KOPT-K1 (cell line): ENCODE results near the gene P2RX4.
"Not testable (repeated sequence)": the region's sequence is repeated elsewhere in the genome, so short reads cannot be mapped to it uniquely, and the experiment has no call there.

Experiments
- H3K27ac ChIP-seq: fragments of 200-600 bp; sonication (generic); 2 replicates; pipeline ENCODE4 v1.5.1; 2016; ENCODE audit warnings: antibody characterized with exemption, mild to moderate bottlenecking, low read depth, low read length; ENCODE audit not compliant: poor library complexity, severe bottlenecking
- H3K36me3 ChIP-seq: fragments of 200-600 bp; sonication (generic); 2 replicates; pipeline ENCODE4 v1.5.1; 2017; ENCODE audit warnings: antibody characterized with exemption, mild to moderate bottlenecking, low read length, moderate library complexity; ENCODE audit not compliant: insufficient read depth
- H3K9me3 ChIP-seq: fragments of 200-600 bp; sonication (generic); 2 replicates; pipeline ENCODE4 v1.5.1; 2017; ENCODE audit warnings: antibody characterized with exemption, low read length, mild to moderate bottlenecking; ENCODE audit not compliant: insufficient read depth, poor library complexity, severe bottlenecking

The P2RX4 gene

DNA sequence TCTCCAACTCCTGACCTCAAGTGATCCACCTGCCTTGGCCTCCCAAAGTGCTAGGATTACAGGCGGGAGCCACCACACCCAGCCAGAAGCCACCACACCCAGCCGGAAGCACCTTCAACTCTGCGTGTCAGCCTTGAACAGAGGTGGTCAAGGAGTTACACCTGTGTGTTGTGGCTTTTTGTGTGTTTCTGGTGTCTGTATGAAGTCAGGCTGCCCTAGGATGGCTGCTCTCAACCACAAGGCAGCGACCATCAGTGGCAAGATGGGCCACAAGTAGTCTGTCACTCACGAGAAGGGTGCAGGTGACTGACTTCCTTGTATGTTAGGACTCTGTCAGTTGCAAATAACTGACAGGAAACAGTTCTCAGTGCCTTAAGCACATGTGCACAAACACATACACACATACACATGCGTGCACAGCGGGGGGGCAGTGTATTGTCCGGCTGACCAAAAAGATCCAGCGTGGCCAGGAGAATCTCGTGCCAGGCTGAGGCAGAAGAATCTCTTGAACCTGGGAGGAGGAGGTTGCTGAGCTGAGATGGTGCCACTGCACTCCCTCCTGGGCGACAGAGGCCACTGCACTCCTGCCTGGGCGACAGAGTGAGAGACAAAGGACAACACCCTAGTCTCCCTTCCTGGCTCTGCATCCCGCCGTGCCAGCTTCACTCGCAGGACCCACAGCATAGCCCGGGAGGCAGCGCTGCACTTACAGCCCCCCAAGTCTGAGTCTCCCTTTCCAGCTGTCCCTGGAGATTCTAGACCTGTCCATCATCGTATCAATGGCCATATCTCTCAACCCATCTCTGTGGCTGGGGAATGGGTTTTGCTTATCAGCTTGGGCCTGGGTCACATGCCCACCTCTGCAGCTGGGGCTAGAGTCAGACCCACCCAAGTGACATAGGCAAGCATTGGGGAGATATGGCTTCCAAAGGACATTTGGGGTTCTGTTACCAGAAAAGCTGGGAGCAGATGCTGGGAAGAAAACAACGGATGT is 13.7 kb downstream of the P2RX4 start:
- peak overlapping the region; percentile 91 for H3K27ac ChIP-seq
- H3K36me3 ChIP-seq = peaks cover 43% of the 10 kb centered on the region
- H3K9me3 ChIP-seq = no peaks in the 10 kb centered on the region

DNA sequence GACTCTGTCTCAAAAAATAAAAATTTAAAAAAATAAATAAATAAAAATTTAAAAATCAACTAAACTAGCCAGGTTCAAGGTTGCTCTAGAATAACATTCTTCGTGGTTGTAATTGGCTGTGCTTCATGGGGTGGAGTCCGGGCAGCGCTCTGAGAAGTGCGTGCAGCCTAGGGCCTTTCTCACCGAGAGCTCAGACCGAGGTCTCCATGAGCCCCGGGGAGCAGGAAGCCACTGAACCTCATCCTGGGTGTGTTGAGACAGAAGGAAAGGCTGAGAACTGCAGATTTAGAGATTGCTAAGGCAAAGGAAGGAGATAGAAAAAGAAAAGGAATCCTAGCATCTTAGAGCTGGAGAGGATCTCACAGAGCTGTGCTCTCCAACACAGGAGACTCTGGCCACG is 14.7 kb downstream of the P2RX4 start:
- H3K36me3 ChIP-seq = peaks cover 43% of the 10 kb centered on the region
- H3K9me3 ChIP-seq = no peaks in the 10 kb centered on the region
- peak overlapping the region; percentile 91 for H3K27ac ChIP-seq

DNA sequence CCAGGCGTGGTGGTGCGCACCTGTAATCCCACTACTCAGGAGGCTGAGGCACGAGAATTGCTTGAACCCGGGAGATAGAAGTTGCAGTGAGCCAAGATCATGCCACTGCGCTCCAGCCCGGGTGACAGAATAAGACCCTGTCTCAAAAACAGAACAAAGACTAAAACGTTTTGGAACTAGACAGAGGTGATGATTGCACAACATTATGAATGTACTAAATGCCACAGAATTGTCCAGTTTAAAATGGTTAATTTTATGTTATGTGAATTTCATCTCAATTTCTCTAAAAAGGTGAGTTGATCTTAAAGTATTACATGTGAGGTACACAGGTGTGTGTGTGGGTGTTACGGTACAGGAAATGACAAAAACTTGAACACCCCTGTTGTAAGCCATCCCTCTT is 16.5 kb downstream of the P2RX4 start:
- Histone ChIP-seq H3K27ac (no peak overlapping the region), H3K9me3 (no peaks in the 10 kb centered on the region), H3K36me3 (peaks cover 47% of the 10 kb centered on the region)

DNA sequence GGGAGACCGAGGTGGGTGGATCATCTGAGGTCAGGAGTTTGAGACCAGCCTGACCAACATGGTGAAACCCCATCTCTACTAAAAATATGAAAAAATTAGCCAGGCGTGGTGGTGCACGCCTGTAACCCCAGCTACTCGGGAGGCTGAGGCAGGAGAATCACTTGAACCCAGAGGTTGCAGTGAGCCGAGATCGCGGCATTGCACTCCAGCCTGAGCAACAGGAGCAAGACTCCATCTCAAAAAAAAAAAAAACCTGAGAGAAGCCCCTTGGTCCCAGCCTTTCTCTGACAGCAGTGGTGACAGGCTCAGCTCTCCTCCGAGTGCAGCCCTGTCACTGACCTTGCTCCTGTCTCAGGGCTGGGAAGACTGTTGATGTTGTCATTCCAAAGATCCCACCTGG is 16.9 kb downstream of the P2RX4 start:
- peaks cover 49% of the 10 kb centered on the region for H3K36me3 ChIP-seq
- H3K9me3 ChIP-seq, H3K27ac ChIP-seq: not testable (repeated sequence)

DNA sequence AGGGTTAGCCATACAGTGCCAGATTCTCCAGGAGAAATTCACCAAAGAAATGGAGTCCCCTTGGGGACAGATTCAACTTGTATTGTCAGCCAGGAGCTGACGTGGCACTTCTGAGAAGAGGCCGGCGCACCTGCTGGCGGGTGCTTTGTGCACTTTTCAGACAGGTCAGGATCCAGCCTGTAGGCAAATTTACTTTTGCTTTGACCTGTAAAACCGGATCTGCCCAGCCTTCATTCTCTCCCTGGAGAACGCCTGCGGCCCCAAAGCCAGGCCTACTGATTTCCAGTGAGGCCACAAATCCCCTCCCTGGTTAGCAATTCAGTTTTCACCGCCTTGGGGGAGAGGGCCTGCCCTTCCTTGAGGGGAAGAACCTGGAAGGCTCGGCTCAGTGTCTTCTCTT is 17.4 kb downstream of the P2RX4 start:
- peaks cover 53% of the 10 kb centered on the region for H3K36me3 ChIP-seq
- no peak overlapping the region for H3K27ac ChIP-seq
- H3K9me3 ChIP-seq = no peaks in the 10 kb centered on the region

DNA sequence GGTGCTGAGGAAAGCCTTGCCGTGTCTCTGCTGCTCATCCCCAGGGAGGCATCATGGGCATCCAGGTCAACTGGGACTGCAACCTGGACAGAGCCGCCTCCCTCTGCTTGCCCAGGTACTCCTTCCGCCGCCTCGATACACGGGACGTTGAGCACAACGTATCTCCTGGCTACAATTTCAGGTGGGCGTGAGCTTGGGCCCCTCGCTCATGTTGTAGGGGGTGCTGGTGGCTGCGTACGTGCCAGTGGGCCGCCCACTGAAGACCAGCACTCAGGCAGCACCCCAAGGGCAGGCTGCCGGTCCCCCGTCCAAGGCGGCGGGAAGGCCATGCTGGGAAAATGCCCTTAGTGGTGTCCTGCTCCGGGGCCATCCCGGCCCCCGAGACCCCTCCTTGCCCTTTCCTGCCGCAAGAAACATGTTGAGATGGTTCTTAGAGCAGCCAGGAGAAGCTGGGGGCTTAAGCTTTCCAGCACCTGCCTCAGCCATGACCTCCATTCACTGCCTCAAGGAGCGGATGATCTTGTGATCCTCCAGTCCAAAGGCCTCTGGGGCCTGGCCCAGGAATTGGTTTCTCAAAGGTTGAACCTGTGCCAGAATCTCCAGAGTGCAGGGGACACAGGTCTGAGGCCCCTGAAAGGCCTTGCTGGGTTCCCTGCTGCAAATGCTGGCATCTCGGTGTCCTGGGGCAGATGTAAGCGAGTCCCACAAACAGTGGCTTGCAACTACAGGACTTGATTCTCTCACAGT is 19.2 kb downstream of the P2RX4 start:
- peaks cover 66% of the 10 kb centered on the region for H3K36me3 ChIP-seq
- H3K9me3 ChIP-seq = no peaks in the 10 kb centered on the region
- no peak overlapping the region for H3K27ac ChIP-seq

DNA sequence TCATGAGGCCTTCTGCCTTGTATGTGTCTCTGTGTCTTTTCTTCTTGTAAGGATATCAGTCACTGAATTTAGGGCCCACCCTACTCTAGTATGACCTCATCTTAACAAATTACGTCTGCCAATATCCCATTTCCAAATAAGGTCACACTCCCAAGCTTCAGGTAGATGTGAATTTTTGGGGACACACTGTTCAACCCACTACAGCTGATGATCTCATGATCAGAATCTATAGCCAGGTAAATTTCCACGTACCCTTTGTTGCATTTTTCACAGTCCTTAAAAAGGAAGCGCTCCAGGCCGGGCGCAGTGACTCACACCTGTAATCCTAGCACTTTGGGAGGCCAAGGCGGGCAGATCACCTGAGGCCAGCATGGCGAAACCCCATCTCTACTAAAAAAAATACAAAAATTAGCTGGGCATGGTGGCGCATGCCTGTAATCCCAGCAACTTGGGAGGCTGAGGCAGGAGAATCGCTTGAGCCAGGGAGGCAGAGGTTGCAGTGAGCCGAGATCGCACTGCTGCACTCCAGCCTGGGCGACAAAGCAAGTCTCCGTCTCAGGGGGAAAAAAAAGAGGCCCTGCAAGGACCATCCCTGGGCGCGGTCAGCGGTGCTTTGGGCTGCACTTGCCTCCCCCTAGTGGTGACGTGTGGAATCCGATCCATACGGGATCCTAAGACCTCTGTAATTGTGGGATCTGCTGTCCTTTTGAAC is 20.1 kb downstream of the P2RX4 start:
- not testable (repeated sequence) for H3K27ac ChIP-seq, H3K9me3 ChIP-seq
- peaks cover 75% of the 10 kb centered on the region for H3K36me3 ChIP-seq

DNA sequence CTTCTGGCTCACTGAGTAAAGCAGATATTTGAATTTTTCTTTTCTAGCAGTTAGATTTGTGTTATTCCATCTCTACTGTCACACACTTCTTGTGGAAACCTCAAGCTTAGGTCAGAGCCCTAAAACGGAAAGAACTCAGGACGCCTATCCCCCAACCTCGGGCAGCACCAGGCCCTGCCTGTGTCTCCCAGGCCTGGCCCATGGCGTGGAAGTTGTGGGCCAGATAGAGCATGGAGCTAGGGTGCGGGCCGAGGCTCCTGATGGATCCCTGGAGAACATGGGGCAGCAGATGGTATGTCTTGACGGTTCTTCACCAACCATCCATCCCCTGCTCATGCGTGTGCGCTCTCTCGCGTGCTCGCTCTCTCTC is 20.6 kb downstream of the P2RX4 start:
- Histone ChIP-seq H3K27ac (no peak overlapping the region), H3K9me3 (no peaks in the 10 kb centered on the region), H3K36me3 (peaks cover 79% of the 10 kb centered on the region)

DNA sequence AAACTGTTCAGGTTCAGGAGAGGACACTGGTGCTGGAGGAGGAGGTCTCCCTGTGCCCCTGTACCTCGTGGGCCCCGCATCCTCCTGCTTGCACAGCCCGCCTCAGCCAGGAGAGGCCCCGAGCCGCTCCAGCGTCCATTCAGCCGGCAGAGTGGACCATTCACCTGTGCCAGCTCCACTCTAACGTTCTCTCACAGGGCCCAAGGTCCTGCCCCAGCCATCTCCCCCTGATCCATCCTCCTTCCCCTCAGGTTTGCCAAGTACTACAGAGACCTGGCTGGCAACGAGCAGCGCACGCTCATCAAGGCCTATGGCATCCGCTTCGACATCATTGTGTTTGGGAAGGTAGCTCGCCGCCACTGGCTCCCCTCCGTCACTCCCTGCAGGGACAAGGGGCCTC is 22.2 kb downstream of the P2RX4 start:
- Histone ChIP-seq H3K9me3 (no peaks in the 10 kb centered on the region), H3K27ac (no peak overlapping the region), H3K36me3 (peaks cover 83% of the 10 kb centered on the region)

DNA sequence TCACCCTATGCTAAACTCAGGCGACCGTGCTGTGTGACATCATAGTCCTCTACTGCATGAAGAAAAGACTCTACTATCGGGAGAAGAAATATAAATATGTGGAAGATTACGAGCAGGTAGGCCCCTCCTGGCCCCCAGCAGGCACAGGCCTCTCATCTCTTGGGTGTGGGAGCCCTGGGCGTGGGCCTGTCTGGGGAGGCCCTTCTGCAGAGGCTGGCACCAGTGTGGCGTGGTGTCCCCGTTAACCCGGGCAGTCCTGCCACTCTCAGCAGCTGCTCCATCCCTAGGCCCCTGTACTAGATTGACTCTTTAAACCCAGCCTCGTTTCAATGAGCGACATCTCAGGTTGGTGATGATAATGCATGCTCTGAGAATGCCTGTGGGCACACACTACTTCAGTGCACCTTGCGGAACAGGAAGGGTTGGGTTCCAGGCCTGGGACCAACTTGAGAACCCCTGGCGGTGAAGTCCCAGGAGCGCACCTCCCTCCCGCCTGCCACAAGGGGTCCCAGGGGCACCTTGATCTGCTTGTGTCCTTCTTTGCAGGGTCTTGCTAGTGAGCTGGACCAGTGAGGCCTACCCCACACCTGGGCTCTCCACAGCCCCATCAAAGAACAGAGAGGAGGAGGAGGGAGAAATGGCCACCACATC is 23.2 kb downstream of the P2RX4 start:
- no peak overlapping the region for H3K27ac ChIP-seq
- no peaks in the 10 kb centered on the region for H3K9me3 ChIP-seq
- H3K36me3 ChIP-seq = peaks cover 85% of the 10 kb centered on the region

DNA sequence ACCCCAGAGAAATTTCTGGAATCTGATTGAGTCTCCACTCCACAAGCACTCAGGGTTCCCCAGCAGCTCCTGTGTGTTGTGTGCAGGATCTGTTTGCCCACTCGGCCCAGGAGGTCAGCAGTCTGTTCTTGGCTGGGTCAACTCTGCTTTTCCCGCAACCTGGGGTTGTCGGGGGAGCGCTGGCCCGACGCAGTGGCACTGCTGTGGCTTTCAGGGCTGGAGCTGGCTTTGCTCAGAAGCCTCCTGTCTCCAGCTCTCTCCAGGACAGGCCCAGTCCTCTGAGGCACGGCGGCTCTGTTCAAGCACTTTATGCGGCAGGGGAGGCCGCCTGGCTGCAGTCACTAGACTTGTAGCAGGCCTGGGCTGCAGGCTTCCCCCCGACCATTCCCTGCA is 23.7 kb downstream of the P2RX4 start:
- Histone ChIP-seq H3K9me3 (no peaks in the 10 kb centered on the region), H3K36me3 (peaks cover 84% of the 10 kb centered on the region), H3K27ac (no peak overlapping the region)

DNA sequence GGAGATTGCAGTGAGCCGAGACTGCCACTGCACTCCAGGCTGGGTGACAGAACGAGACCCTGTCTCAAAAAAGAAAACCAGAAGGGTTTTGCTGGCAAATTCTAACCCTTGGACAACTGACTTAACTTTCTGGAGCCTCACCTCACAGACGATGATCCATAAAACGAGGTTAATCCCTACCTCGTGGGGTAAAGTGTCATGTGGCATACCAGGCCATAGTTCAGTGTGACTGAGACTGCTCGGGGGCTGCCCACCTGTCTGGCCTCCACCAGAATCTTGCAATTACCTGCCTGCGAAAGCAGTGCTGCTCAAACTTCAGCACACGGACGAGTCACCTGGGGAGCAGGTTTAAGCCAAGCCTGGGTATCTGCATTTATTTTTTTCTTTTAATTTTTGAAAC is 26.8 kb downstream of the P2RX4 start:
- H3K9me3 ChIP-seq = no peaks in the 10 kb centered on the region
- H3K36me3 ChIP-seq = peaks cover 66% of the 10 kb centered on the region
- H3K27ac ChIP-seq = no peak overlapping the region

DNA sequence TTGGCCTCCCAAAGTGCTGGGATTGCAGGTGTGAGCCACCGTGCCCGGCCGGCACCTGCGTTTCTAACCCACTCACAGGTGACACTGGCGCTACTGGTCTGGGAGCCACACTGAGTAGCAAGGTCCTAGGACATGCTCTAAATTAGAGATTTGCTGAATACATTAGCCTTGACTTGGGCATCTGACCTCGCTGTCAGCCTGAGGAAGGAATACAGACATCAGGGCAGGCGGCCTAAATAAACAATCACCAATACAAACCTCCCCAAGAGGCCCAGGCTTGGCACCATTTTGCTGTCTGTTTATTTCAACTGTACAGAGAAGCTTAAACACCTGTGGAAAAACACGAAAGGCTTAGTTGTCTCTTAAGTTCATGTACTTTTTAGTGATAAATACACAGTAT is 27.5 kb downstream of the P2RX4 start:
- no peaks in the 10 kb centered on the region for H3K9me3 ChIP-seq
- H3K36me3 ChIP-seq = peaks cover 61% of the 10 kb centered on the region
- H3K27ac ChIP-seq = peak overlapping the region; percentile 89

DNA sequence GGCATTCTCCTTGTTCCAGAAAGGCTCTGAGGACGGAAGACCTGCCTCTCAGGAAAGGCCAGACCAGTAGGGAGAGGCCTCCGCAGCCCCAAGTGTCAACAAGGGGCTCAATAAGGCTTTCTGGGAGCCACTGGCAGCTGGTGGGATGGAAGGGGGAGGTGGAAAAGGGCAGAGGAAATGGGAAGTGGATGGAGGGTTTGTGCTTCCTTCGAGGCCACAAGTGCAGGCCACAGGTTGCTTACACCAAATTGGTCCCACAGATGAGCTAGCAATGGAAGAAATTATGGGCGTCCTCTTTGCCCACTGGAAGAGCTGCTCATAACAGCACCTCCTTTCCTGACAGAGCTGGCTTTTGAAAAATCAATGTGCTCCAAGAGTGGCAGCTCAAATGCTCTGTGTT is 28.2 kb downstream of the P2RX4 start:
- Histone ChIP-seq H3K27ac (peak overlapping the region; percentile 89), H3K36me3 (peaks cover 54% of the 10 kb centered on the region), H3K9me3 (no peaks in the 10 kb centered on the region)
